Measurements from ENCODE around the gene MYO1H.

DNA sequence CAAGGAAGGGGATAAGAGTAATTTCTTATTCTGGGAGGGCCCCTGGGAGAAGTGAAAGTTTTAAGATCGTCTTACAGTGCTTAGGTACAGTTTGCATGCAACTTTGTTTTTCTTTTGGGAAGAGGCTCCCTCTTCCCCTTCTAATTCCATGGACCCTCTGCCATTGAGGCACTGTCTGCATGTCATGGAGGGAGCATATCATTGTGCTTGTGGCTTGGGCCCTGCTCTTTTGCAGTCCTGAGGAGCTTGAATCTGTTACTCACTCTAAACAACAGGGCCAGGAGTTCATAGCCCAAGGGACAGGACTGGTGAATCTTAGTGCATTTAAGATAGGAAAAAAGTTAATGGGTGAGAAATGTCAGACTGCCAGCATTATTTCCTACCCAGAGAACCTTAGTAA lies 132.1 kb downstream of the MYO1H start:
- TF ChIP-seq REST (IDR thresholded peaks at IDR 0.05; ENCODE audit: insufficient replicate concordance, low read depth) = no peak
- TF ChIP-seq, protein P1, sequence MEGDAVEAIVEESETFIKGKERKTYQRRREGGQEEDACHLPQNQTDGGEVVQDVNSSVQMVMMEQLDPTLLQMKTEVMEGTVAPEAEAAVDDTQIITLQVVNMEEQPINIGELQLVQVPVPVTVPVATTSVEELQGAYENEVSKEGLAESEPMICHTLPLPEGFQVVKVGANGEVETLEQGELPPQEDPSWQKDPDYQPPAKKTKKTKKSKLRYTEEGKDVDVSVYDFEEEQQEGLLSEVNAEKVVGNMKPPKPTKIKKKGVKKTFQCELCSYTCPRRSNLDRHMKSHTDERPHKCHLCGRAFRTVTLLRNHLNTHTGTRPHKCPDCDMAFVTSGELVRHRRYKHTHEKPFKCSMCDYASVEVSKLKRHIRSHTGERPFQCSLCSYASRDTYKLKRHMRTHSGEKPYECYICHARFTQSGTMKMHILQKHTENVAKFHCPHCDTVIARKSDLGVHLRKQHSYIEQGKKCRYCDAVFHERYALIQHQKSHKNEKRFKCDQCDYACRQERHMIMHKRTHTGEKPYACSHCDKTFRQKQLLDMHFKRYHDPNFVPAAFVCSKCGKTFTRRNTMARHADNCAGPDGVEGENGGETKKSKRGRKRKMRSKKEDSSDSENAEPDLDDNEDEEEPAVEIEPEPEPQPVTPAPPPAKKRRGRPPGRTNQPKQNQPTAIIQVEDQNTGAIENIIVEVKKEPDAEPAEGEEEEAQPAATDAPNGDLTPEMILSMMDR (IDR thresholded peaks at IDR 0.05; ENCODE audit: insufficient read depth, low read length) = no peak
- no peak for TF ChIP-seq POLR2AphosphoS5 (IDR thresholded peaks at IDR 0.05; ENCODE audit: low read depth)
- TF ChIP-seq GABPA (IDR thresholded peaks at IDR 0.05; ENCODE audit: low read depth) = no peak
